ENCODE results near the gene PARD6B.
A peak's percentile ranks its signal among the peaks of the same experiment; 100 is the strongest.

The PARD6B gene

GRCh38 chr20:50721881-50722281 lies 9.5 kb upstream of the PARD6B start:
- no peak overlapping the region for H3K4me3 ChIP-seq (ENCODE audit: low read depth, low read length)
- TF ChIP-seq, protein P1, sequence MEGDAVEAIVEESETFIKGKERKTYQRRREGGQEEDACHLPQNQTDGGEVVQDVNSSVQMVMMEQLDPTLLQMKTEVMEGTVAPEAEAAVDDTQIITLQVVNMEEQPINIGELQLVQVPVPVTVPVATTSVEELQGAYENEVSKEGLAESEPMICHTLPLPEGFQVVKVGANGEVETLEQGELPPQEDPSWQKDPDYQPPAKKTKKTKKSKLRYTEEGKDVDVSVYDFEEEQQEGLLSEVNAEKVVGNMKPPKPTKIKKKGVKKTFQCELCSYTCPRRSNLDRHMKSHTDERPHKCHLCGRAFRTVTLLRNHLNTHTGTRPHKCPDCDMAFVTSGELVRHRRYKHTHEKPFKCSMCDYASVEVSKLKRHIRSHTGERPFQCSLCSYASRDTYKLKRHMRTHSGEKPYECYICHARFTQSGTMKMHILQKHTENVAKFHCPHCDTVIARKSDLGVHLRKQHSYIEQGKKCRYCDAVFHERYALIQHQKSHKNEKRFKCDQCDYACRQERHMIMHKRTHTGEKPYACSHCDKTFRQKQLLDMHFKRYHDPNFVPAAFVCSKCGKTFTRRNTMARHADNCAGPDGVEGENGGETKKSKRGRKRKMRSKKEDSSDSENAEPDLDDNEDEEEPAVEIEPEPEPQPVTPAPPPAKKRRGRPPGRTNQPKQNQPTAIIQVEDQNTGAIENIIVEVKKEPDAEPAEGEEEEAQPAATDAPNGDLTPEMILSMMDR (IDR thresholded peaks at IDR 0.05; ENCODE audit: low read depth, low read length): no peak

DNA sequence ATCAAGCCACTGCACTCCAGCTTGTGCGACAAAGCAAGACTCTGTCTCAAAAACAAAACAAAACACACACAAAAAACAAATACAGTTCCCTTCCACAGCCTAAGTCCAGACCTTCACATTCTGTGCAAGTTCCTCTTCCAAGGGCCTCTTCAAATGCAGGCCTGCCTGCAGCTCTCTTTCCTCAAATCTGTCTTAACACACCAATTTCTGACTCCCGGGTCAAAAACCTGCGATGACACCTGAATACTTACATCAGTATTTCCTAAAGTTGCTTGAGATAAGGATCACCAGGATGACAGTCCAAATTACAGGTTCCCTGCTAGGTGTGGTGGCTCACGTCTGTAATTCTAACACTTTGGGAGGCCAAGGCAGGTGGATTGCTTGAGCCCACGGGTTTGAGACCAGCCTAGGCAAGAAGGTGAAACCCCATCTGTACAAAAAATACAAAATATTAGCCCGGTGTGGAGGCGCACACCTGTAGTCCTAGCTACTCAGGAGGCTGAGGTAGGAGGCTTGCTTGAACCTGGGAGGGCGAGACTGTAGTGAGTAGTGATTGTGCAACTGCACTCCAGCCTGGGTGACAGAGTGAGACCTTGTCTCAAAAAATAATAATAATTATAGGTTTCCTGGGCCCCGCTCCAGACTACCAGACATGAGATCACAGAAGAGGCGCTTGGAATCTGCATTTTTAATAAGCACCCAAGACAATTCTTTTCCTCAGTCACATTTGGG lies 8.8 kb upstream of the PARD6B start:
- TF ChIP-seq, protein P1 (IDR thresholded peaks at IDR 0.05; ENCODE audit: low read depth, low read length): no peak

DNA sequence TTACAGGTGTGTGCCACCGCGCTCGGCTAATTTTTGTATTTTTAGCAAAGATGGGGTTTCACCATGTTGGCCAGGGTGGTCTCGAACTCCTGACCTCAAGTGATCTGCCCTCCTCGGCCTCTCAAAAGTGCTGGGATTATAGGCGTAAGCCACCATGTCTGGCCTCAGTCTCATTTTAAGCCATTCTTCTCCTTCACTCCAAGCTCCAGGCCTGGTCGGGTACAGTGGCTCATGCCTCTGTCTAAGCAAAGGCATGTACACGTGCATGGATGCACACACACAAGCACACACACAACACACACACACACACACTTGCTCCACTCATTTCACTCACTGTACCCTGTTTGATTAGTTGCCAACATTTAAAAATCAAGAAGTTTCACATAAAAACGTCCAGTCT lies 7.7 kb upstream of the PARD6B start:
- no peak overlapping the region for H3K4me3 ChIP-seq (ENCODE audit: low read depth, low read length)
- TF ChIP-seq, protein P1 (IDR thresholded peaks at IDR 0.05; ENCODE audit: low read depth, low read length): no peak

More for the DNA sequence above, 8.8 kb upstream of the PARD6B start:
- no peak overlapping the region for H3K4me3 ChIP-seq (ENCODE audit: low read depth, low read length)

DNA sequence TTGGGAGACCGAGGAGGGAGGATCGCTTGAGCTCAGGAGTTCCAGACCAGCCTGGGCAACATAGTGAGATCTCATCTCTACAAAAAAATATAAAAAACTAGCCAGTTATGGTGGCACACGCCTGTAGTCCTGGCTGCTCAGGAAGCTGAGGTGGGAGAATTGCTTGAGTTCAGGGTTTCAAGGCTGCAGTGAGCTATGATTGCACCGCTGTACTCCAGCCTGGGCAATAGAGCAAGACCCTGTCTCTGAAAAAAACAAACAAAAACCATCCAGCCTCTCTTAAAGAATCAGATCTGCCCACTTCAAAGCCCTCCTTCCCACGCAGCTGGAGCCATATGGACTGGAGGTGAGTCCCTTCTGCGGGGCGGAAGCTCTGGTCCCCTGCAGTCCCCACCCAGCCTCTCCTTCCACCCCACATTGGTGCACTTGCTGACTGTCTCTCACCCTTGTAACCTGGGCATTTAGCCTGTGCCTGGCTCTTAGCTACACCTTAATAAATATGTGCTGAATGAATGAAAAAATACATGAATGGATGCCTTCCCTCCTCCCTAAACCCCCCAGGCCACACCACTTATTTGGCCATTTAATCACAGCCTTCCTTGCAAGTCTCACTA lies 7.2 kb upstream of the PARD6B start:
- H3K4me3 ChIP-seq (ENCODE audit: low read depth, low read length): peak overlapping the region; percentile 23
- TF ChIP-seq, protein P1 (IDR thresholded peaks at IDR 0.05; ENCODE audit: low read depth, low read length): no peak

DNA sequence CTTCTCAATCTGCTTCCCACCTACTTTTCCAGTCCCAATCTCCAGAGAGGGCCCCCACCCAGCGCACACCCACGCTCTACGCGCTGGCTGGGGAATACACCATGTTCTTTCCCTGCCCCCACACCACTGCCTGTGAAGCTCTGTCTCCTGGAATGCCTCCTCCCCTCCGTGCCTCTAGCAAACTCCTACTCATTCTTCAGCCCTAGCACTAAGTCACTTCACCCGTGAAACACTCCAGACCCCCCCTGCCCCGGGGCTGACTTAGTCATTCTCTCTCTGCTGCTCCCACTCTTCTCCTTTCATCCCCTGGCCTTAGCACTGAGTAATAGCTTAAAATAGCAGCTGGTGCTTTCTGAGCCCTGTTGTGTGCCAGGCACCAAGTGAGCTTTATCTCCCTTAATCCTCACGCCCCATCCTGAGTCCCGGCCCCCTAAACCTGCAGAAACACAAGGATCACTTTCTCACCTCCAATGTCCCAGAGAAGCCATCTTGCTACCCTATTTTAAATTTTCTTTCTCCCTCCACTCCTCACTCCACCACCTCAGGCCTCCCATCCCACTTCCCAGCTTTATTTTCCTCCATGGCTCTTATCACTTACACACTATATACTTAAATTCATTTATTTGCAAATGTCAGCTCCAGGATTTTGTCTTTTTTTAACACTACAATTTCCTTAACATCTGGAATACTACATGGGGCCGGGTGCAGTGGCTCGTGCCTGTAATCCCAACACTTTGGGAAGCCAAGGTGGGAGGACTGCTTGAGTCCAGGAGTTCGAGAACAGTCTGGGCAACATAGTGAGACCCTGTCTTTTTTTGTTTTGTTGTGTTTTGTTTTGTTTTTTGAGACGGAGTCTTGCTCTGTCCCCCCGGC lies 6.3 kb upstream of the PARD6B start:
- TF ChIP-seq, protein P1 (IDR thresholded peaks at IDR 0.05; ENCODE audit: low read depth, low read length): no peak
- H3K4me3 ChIP-seq (ENCODE audit: low read depth, low read length): peak overlapping the region; percentile 23

DNA sequence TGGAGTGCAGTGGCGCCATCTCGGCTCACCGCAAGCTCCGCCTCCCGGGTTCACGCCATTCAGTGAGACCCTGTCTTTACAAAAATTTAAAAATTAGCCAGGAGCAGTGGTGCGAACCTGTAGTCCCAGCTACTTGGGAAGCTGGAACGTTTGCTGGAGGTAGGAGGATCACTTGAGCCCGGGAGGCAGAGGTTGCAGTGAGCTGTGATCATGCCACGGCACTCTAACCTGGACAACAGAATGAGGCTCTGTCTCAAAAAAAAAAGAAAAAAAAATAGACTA lies 5.7 kb upstream of the PARD6B start:
- no peak overlapping the region for H3K4me3 ChIP-seq (ENCODE audit: low read depth, low read length)
- TF ChIP-seq, protein P1 (IDR thresholded peaks at IDR 0.05; ENCODE audit: low read depth, low read length): no peak

All from WI38 (cell line).